GM23248 (cell line): ENCODE data around the gene TTC23.
"Not testable (repeated sequence)": the region's sequence is repeated elsewhere in the genome, so short reads cannot be mapped to it uniquely, and the experiment has no call there.

Source experiments
- EZH2 ChIP-seq: fragments of 200-600 bp; sonication (generic); IDR thresholded peaks from 2 replicates; pipeline ENCODE4 v1.6.1; 2018; ENCODE audit warnings: antibody characterized with exemption, mild to moderate bottlenecking; ENCODE audit not compliant: insufficient read depth, poor library complexity, severe bottlenecking
- EZH2phosphoT487 ChIP-seq: fragments of 200-600 bp; sonication (generic); IDR thresholded peaks from 2 replicates; pipeline ENCODE4 v1.6.1; 2018; ENCODE audit warnings: antibody characterized with exemption, moderate library complexity, mild to moderate bottlenecking, low read depth; ENCODE audit not compliant: insufficient read depth

DNA sequence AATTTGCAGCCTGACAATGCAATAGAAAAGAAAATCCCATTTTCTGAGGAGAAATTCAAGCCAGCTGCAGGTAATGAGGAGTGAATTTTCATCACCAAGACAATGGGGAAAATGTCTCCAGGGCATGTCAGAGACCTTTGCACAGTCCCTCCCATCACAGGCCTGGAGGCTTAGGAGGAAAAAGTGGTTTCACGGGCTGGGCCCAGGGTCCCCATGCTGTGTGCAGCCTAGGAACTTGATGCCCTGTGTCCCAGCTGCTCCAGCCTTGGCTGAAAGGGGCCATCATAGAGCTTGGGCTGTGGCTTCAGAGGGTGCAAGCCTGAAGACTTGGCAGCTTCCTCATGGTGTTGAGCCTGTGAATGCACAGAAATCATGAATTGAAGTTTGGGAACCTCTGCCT is 57.2 kb downstream of the TTC23 start:
- not testable (repeated sequence) for TF ChIP-seq EZH2, EZH2phosphoT487
